ENCODE data around the gene KCNK2. TPM values are rescaled to one million over a fixed set of nuclear protein-coding genes. Genes with fewer than 3 reads are reported as not detected.

Gene KCNK2
- total and polyA plus RNA-seq, 2 donors from 2014 or later: 1.4 TPM; not detected in 1

DNA sequence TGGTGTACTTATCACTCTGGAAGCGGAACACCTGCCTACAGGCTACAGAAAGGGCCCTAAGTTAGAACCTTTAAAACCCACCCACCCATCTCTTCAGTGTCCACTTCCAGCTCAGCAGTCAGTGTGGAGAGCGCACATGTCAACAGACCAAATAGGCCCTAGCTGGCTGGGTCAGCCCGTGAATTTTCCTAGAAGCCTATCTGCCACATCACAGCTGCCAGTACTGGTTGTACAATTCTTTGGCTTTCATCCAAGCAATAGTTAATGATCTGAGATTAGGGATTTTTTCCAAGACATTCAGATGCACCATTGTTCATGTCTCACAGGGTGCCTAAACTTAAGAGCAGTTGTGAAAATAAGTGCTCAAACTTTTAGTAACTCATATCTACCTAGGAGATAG is 197.1 kb downstream of the KCNK2 start:
- DNase-seq: no peak
- Histone ChIP-seq H3K9ac (ENCODE audit: low read length in 3 of 3) (no peak overlapping the region), H3K4me3 (ENCODE audit: low read length in 3 of 3) (no peak overlapping the region), H3K9me3 (ENCODE audit: control insufficient read depth in 2 of 3, insufficient read depth in 1 of 3, low read length in 3 of 3) (no peaks in the 10 kb centered on the region), H3K36me3 (ENCODE audit: control insufficient read depth in 2 of 3, insufficient read depth in 3 of 3, low read length in 3 of 3) (no peaks in the 10 kb centered on the region), H3K27ac (ENCODE audit: low read depth in 2 of 2, low read length in 2 of 2) (no peak overlapping the region), H3K4me1 (ENCODE audit: control insufficient read depth in 2 of 3, insufficient read depth in 2 of 3, low read depth in 1 of 3, low read length in 3 of 3) (no peaks in the 10 kb centered on the region), H3K27me3 (ENCODE audit: control insufficient read depth, insufficient read depth, low read length) (no peaks in the 10 kb centered on the region)
- intact Hi-C loops (cut with DNase I): no loop called here
- TF ChIP-seq, protein P1, sequence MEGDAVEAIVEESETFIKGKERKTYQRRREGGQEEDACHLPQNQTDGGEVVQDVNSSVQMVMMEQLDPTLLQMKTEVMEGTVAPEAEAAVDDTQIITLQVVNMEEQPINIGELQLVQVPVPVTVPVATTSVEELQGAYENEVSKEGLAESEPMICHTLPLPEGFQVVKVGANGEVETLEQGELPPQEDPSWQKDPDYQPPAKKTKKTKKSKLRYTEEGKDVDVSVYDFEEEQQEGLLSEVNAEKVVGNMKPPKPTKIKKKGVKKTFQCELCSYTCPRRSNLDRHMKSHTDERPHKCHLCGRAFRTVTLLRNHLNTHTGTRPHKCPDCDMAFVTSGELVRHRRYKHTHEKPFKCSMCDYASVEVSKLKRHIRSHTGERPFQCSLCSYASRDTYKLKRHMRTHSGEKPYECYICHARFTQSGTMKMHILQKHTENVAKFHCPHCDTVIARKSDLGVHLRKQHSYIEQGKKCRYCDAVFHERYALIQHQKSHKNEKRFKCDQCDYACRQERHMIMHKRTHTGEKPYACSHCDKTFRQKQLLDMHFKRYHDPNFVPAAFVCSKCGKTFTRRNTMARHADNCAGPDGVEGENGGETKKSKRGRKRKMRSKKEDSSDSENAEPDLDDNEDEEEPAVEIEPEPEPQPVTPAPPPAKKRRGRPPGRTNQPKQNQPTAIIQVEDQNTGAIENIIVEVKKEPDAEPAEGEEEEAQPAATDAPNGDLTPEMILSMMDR (IDR thresholded peaks at IDR 0.05; ENCODE audit: borderline replicate concordance, extremely low read depth, insufficient read depth): no peak
- FAIRE-seq: no peak

DNA sequence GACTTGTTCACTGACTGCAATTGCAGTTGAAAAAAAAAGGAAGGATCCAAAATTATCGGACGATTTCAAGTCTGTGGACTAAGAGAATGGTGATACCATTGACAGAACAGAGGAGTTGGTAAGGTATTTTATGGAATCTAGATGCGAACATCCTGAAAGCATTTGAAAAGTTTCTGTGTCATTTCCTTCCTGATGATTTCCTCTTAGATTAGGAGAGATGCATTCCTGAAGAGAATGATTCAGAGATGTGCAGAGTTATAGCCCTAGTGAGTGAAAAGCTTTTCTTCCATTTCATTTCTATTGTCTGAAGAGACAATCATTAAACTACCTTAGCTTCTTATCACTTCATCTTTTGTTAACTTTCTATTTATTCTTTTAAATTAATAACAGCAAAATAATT is 200.0 kb downstream of the KCNK2 start:
- H3K9ac ChIP-seq (ENCODE audit: low read length in 3 of 3): no peak overlapping the region
- H3K4me1 ChIP-seq (ENCODE audit: control insufficient read depth in 2 of 3, insufficient read depth in 2 of 3, low read depth in 1 of 3, low read length in 3 of 3): no peaks in the 10 kb centered on the region
- intact Hi-C loops (cut with DNase I): no loop called here
- TF ChIP-seq, protein P1 (IDR thresholded peaks at IDR 0.05; ENCODE audit: borderline replicate concordance, extremely low read depth, insufficient read depth): no peak
- DNase-seq: no peak
- H3K4me3 ChIP-seq (ENCODE audit: low read length in 3 of 3): no peak overlapping the region
- H3K27ac ChIP-seq (ENCODE audit: low read depth in 2 of 2, low read length in 2 of 2): no peak overlapping the region
- no peaks in the 10 kb centered on the region for H3K27me3 ChIP-seq (ENCODE audit: control insufficient read depth, insufficient read depth, low read length)
- H3K36me3 ChIP-seq (ENCODE audit: control insufficient read depth in 2 of 3, insufficient read depth in 3 of 3, low read length in 3 of 3): no peaks in the 10 kb centered on the region
- no peaks in the 10 kb centered on the region for H3K9me3 ChIP-seq (ENCODE audit: control insufficient read depth in 2 of 3, insufficient read depth in 1 of 3, low read length in 3 of 3)
- FAIRE-seq: no peak

DNA sequence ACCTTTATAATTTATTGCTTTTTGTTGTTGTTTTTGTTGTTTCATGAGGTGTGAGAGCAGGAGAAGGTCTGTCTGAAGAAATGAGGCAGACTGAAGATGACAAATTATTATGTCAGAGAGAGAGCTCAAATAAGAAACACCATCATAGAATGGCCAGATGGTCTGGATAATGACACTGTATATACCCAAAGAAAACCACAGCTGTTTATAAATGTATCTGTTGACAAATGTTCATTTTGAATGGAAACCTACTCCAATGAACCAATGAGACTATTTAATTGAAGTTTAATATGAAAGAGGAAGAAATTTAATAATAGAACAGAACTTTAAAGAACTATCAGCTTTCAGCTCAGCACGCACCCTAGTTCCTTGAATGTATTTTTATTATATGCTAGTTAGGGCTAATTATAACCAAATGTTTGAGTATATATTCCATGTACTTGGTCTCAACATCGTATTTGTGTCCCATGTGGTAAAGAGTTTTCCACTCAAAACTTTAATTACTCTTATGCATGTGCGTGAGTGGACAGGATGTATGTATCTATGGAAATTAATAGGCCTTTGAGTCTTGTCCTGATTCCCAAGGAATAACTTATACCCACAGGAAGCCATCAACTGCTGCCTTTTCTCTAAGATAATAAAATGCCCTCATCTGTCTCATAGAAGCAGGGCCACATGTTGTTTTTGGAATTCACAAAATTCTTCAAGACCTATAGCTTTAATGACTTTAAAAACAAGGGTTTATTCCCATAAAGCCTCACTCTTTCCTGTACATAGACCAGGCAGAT is 202.7 kb downstream of the KCNK2 start:
- Histone ChIP-seq H3K4me3 (ENCODE audit: low read length in 3 of 3) (no peak overlapping the region), H3K36me3 (ENCODE audit: control insufficient read depth in 2 of 3, insufficient read depth in 3 of 3, low read length in 3 of 3) (no peaks in the 10 kb centered on the region), H3K9ac (ENCODE audit: low read length in 3 of 3) (no peak overlapping the region), H3K4me1 (ENCODE audit: control insufficient read depth in 2 of 3, insufficient read depth in 2 of 3, low read depth in 1 of 3, low read length in 3 of 3) (no peaks in the 10 kb centered on the region), H3K27ac (ENCODE audit: low read depth in 2 of 2, low read length in 2 of 2) (no peak overlapping the region), H3K27me3 (ENCODE audit: control insufficient read depth, insufficient read depth, low read length) (no peaks in the 10 kb centered on the region), H3K9me3 (ENCODE audit: control insufficient read depth in 2 of 3, insufficient read depth in 1 of 3, low read length in 3 of 3) (no peaks in the 10 kb centered on the region)
- intact Hi-C loops (cut with DNase I): no loop called here
- TF ChIP-seq, protein P1 (IDR thresholded peaks at IDR 0.05; ENCODE audit: borderline replicate concordance, extremely low read depth, insufficient read depth): no peak
- no peak for FAIRE-seq
- DNase-seq: no peak

Data from kidney (tissue), 14 donors.